H1 (cell line): ENCODE data around the gene LRRC42. TPM values are rescaled to one million over a fixed set of nuclear protein-coding genes. Genes with fewer than 3 reads are reported as not detected.

Experiments used
- CTCF ChIA-PET: fragments of 300-600 bp; sonication (Branson Sonifier 250); formaldehyde crosslinking; loops from one replicate; lab custom pipeline; 2021; ENCODE audit not compliant: partially characterized antibody; lab: Charles Lee
- POLR2A ChIA-PET: fragments of 300-600 bp; sonication (Branson Sonifier 250); formaldehyde crosslinking; loops from one replicate; lab custom pipeline; 2021; ENCODE audit warnings: inconsistent platforms; ENCODE audit not compliant: partially characterized antibody; lab: Charles Lee
- DNase-seq, 2 experiments: peaks; one replicate each; pipeline versions ENCODE4 v3.0.0 to v3.0.0-alpha.2; 2010 to 2022; ENCODE audit warnings: low spot score in 2 of 2, low read depth in 1 of 2, mixed read lengths in 1 of 2
- FAIRE-seq: peaks from 2 replicates; lab custom pipeline; 2011; peaks lifted over from hg19 to GRCh38; lab: Jason Lieb, UNC
- H2AFZ ChIP-seq: 2 replicates; pipeline ENCODE4 v1.8.1; 2012; ENCODE audit warnings: low read length, inconsistent platforms
- H2AK5ac ChIP-seq: 2 replicates; pipeline ENCODE4 v1.6.1; 2013; ENCODE audit warnings: low read depth, low read length
- H2BK120ac ChIP-seq: replicated peaks from 2 replicates; pipeline ENCODE3; 2013; ENCODE audit warnings: low read depth, low read length, inconsistent platforms
- H2BK12ac ChIP-seq: 2 replicates; pipeline ENCODE4 v1.6.1; 2013; ENCODE audit warnings: low read depth, low read length
- H2BK15ac ChIP-seq: 2 replicates; pipeline ENCODE4 v1.6.1; 2013; ENCODE audit warnings: low read length
- H2BK20ac ChIP-seq: 2 replicates; pipeline ENCODE4 v1.6.1; 2013; ENCODE audit warnings: low read length
- H2BK5ac ChIP-seq: 2 replicates; pipeline ENCODE4 v1.6.1; 2013; ENCODE audit warnings: low read depth, low read length
- H3K14ac ChIP-seq: 2 replicates; pipeline ENCODE4 v1.6.1; 2013; ENCODE audit warnings: inconsistent platforms; ENCODE audit not compliant: insufficient read length
- H3K18ac ChIP-seq: 2 replicates; pipeline ENCODE4 v1.6.1; 2013; ENCODE audit warnings: low read length; ENCODE audit errors: extremely low read depth
- H3K23ac ChIP-seq: 2 replicates; pipeline ENCODE4 v1.6.1; 2013; ENCODE audit warnings: inconsistent platforms; ENCODE audit not compliant: insufficient read length
- H3K23me2 ChIP-seq: 2 replicates; pipeline ENCODE4 v1.6.1; 2013; ENCODE audit warnings: low read depth, low read length
- H3K27ac ChIP-seq: 2 replicates; pipeline ENCODE4 v1.6.1; 2011; ENCODE audit warnings: low read depth, low read length, inconsistent platforms
- H3K27me3 ChIP-seq, 4 experiments: replicated peaks in 1 of 4; 1 replicate in 1 of 4; 2 replicates in 3 of 4; pipeline versions ENCODE4 v1.6.1 to v1.8.1; 2011 to 2013; ENCODE audit warnings: low read length in 3 of 4, mild to moderate bottlenecking in 3 of 4, inconsistent platforms in 2 of 4, mixed read lengths in 2 of 4, moderate library complexity in 1 of 4; ENCODE audit not compliant: control insufficient read depth in 3 of 4, insufficient read depth in 3 of 4; ENCODE audit errors: extremely low read depth in 1 of 4
- H3K36me3 ChIP-seq, 4 experiments: 2 replicates each; pipeline versions ENCODE4 v1.6.1 to v1.8.1; 2011 to 2013; ENCODE audit warnings: mild to moderate bottlenecking in 4 of 4, low read length in 3 of 4, moderate library complexity in 2 of 4, control low read depth in 1 of 4, inconsistent platforms in 1 of 4; ENCODE audit not compliant: insufficient read depth in 4 of 4, control insufficient read depth in 2 of 4
- H3K4ac ChIP-seq: replicated peaks from 2 replicates; pipeline ENCODE3; 2013; ENCODE audit warnings: low read length, low read depth, mixed read lengths, inconsistent platforms; ENCODE audit not compliant: insufficient read length
- H3K4me1 ChIP-seq, 4 experiments: replicated peaks in 1 of 4; 1 replicate in 1 of 4; 2 replicates in 3 of 4; pipeline versions ENCODE4 v1.6.1 to v1.8.1; 2011 to 2013; ENCODE audit warnings: low read length in 3 of 4, inconsistent platforms in 2 of 4, mixed read lengths in 1 of 4; ENCODE audit not compliant: insufficient read depth in 4 of 4, control insufficient read depth in 3 of 4
- H3K4me2 ChIP-seq, 2 experiments: 2 replicates each; pipeline versions ENCODE4 v1.6.1 to v1.8.1; 2011 to 2013; ENCODE audit warnings: low read depth in 2 of 2, low read length in 2 of 2, control low read depth in 1 of 2, inconsistent platforms in 1 of 2, mild to moderate bottlenecking in 1 of 2; ENCODE audit not compliant: insufficient read depth in 1 of 2
- H3K4me3 ChIP-seq, 4 experiments: fragments of 200-600, 300-600 bp in 1 of 4; sonication (generic), shearing (Covaris generic), sonication (Bioruptor Twin) in 1 of 4; 2 replicates each; pipeline versions ENCODE4 v1.5.1 to v1.8.1; 2011 to 2016; ENCODE audit warnings: low read length in 4 of 4, low read depth in 3 of 4, control low read depth in 2 of 4, inconsistent platforms in 2 of 4, mild to moderate bottlenecking in 2 of 4, mixed read lengths in 1 of 4, moderate library complexity in 1 of 4; ENCODE audit not compliant: insufficient read depth in 2 of 4; ENCODE audit errors: extremely low read depth in 1 of 4
- H3K56ac ChIP-seq: replicated peaks from 2 replicates; pipeline ENCODE3; 2013; ENCODE audit warnings: low read depth, mild to moderate bottlenecking, mixed read lengths, low read length, inconsistent platforms; ENCODE audit not compliant: insufficient read length
- H3K79me1 ChIP-seq: 2 replicates; pipeline ENCODE4 v1.6.1; 2013; ENCODE audit warnings: low read depth, low read length, control low read depth
- H3K79me2 ChIP-seq, 2 experiments: 2 replicates each; pipeline versions ENCODE4 v1.6.1 to v1.8.1; 2012 to 2013; ENCODE audit warnings: low read length in 2 of 2, mild to moderate bottlenecking in 2 of 2, inconsistent platforms in 1 of 2; ENCODE audit not compliant: insufficient read depth in 2 of 2, control insufficient read depth in 1 of 2
- H3K9ac ChIP-seq, 4 experiments: replicated peaks in 1 of 4; 1 replicate in 1 of 4; 2 replicates in 3 of 4; pipeline versions ENCODE4 v1.6.1 to v1.8.1; 2011 to 2013; ENCODE audit warnings: low read depth in 3 of 4, low read length in 3 of 4, control low read depth in 2 of 4, mild to moderate bottlenecking in 2 of 4, moderate library complexity in 2 of 4, inconsistent platforms in 1 of 4; ENCODE audit errors: extremely low read depth in 1 of 4
- H3K9me3 ChIP-seq, 2 experiments: 2 replicates each; pipeline versions ENCODE4 v1.6.1 to v1.8.1; 2012 to 2013; ENCODE audit warnings: mild to moderate bottlenecking in 2 of 2, moderate library complexity in 2 of 2, control low read depth in 1 of 2, inconsistent platforms in 1 of 2, low read depth in 1 of 2, low read length in 1 of 2, mixed read lengths in 1 of 2; ENCODE audit not compliant: insufficient read depth in 2 of 2
- H4K20me1 ChIP-seq, 2 experiments: replicated peaks in 1 of 2; 2 replicates each; pipeline versions ENCODE3 to v1.8.1; 2011 to 2013; ENCODE audit warnings: inconsistent platforms in 2 of 2, low read length in 2 of 2, mild to moderate bottlenecking in 1 of 2; ENCODE audit not compliant: insufficient read depth in 2 of 2, control insufficient read depth in 1 of 2
- H4K5ac ChIP-seq: 2 replicates; pipeline ENCODE4 v1.6.1; 2013; ENCODE audit warnings: low read length, low read depth, mixed read lengths, inconsistent platforms; ENCODE audit not compliant: insufficient read length
- H4K8ac ChIP-seq: 2 replicates; pipeline ENCODE4 v1.8.0; 2013; ENCODE audit warnings: mild to moderate bottlenecking, moderate library complexity, low read length, inconsistent platforms; ENCODE audit not compliant: insufficient read depth; ENCODE audit errors: extremely low read depth
- H4K91ac ChIP-seq: replicated peaks from 2 replicates; pipeline ENCODE3; 2013; ENCODE audit warnings: low read length, mixed read lengths, inconsistent platforms; ENCODE audit not compliant: insufficient read length
- BCL11A ChIP-seq, 2 experiments: IDR thresholded peaks; one replicate each; pipeline ENCODE4 v1.6.1; 2011; ENCODE audit warnings: low read depth in 2 of 2, low read length in 2 of 2, mild to moderate bottlenecking in 2 of 2
- CEBPB ChIP-seq: IDR thresholded peaks from 2 replicates; pipeline ENCODE4 v1.6.1; 2012; ENCODE audit warnings: low read depth, low read length
- CHD2 ChIP-seq: IDR thresholded peaks from 2 replicates; pipeline ENCODE4 v1.6.1; 2012; ENCODE audit warnings: low read length, improper control_type of control experiment
- EZH2 ChIP-seq: fragments of 200-600 bp; sonication (generic); IDR thresholded peaks from 2 replicates; pipeline ENCODE4 v1.7.1; 2012; ENCODE audit warnings: low read depth, mild to moderate bottlenecking, moderate library complexity, low read length, inconsistent platforms; ENCODE audit not compliant: severe bottlenecking
- HDAC2 ChIP-seq, 2 experiments: fragments of 300-600 bp in 1 of 2; sonication (generic) in 1 of 2; IDR thresholded peaks; 2 replicates each; pipeline ENCODE4 v1.6.1; 2011 to 2012; ENCODE audit warnings: low read depth in 2 of 2, low read length in 2 of 2, mild to moderate bottlenecking in 2 of 2, moderate library complexity in 2 of 2, borderline replicate concordance in 1 of 2, inconsistent platforms in 1 of 2
- MAFK ChIP-seq: IDR thresholded peaks from 2 replicates; pipeline ENCODE4 v1.6.1; 2012; ENCODE audit warnings: low read depth, mild to moderate bottlenecking, improper control_type of control experiment, low read length
- SIX5 ChIP-seq: IDR thresholded peaks from 2 replicates; pipeline ENCODE4 v1.6.1; 2011; ENCODE audit warnings: mild to moderate bottlenecking, low read depth, low read length
- SP4 ChIP-seq: IDR thresholded peaks from 2 replicates; pipeline ENCODE4 v1.6.1; 2012; ENCODE audit warnings: low read length, inconsistent platforms
- TEAD4 ChIP-seq: IDR thresholded peaks from 2 replicates; pipeline ENCODE4 v1.6.1; 2012; ENCODE audit warnings: low read depth, low read length, inconsistent platforms, mixed read lengths
- YY1 ChIP-seq: IDR thresholded peaks from 2 replicates; pipeline ENCODE4 v1.6.1; 2011; ENCODE audit warnings: low read depth, mild to moderate bottlenecking, low read length
- ZNF274 ChIP-seq: IDR thresholded peaks from 2 replicates; pipeline ENCODE4 v1.7.0; 2012; ENCODE audit warnings: low read length, borderline replicate concordance; ENCODE audit errors: extremely low read depth
- WGBS, 2 experiments: shearing (Covaris generic) in 1 of 2; methylation state at CpG; one replicate each; pipeline versions ENCODE4 v1.1.6 to v1.1.7; 2013 to 2015; ENCODE audit warnings: low lambda C conversion rate in 2 of 2, mixed read lengths in 2 of 2, inconsistent platforms in 1 of 2, low coverage in 1 of 2, missing lambda C conversion rate in 1 of 2; ENCODE audit not compliant: insufficient replicate concordance in 2 of 2, insufficient coverage in 1 of 2, insufficient read length in 1 of 2; ENCODE audit errors: extremely low coverage in 1 of 2, missing lambda C conversion rate in 1 of 2; 5-methylcytosine and 5-hydroxymethylcytosine counted together
- polyA plus RNA-seq, 7 experiments: library from polyadenylated mRNA; depleted of rRNA in 3 of 7; stranded (reverse) in 5 of 7; unstranded in 2 of 7; fragments of >200 nt in 5 of 7; fragments of 200-250 nt in 2 of 7; gene quantifications; 1 replicate in 5 of 7; 2 replicates in 1 of 7; 4 replicates in 1 of 7; pipeline versions ENCODE4 v1.2.1 to v1.2.3, GENCODE V29; 2011 to 2013; ENCODE audit warnings: missing spikeins in 2 of 7, mixed read lengths in 2 of 7
- total RNA-seq: library from RNA; stranded (reverse); fragmentation: NEBNext Ultra II Directional; extraction: Animal tissue kit (Norgen Biotek cat#: 25700); gene quantifications from 2 replicates; pipeline ENCODE4 v1.2.1, GENCODE V29; 2021

The LRRC42 gene
- total and polyA plus RNA-seq, 2 of the 8 experiments (the other 6 are each of a cell fraction or from before 2014, with no cell fraction given) = 38.2 to 54.1 TPM

DNA sequence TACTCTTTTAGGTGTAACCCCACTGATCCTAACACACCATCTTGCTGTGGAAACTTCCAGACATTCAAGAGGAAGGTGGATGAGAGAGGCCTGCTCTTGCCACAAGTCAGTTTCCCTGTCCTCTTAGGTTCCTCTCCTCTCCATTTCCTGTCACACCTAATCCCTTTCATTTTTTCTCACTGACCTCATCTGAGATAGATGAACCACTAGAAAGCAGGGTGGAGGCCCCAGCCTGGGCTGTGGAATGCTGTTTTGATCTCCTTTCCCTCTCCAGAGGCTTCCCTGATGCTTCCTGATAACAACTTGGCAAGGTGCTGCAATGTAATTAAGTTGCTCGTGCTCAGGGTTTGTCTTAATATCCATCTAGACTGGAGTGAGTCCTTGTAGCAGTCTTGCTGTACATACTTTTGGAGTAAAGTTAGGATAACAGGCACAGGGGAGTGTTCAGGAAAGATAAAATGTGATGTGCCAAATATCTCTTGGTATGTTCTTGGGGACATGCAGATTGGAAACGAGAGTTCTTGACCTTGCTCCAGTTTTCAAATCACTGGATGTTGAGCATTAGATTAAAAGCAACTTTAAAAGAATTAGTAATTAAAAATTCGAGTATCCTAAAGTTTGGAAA lies 11.2 kb downstream of the LRRC42 start:
- Histone ChIP-seq H3K4me1 (peaks cover 0 to 10% (median 0%) of the 10 kb centered on the region in 4 experiments; a peak in 2 of 7 replicates), H3K18ac (no peak overlapping the region), H4K91ac (no peak overlapping the region), H3K4ac (no peak overlapping the region), H3K14ac (no peak overlapping the region), H3K36me3 (peaks cover 11 to 58% (median 24%) of the 10 kb centered on the region in 4 experiments), H3K27me3 (no peaks in the 10 kb centered on the region), H3K79me1 (no peaks in the 10 kb centered on the region), H2AK5ac (no peak overlapping the region), H3K56ac (no peak overlapping the region), H4K20me1 (no peaks in the 10 kb centered on the region), H2BK15ac (no peak overlapping the region), H3K9me3 (no peaks in the 10 kb centered on the region), H3K79me2 (0 out of 4 replicates have a peak, but pooled peaks cover 0 to 3% of the 10 kb centered on the region in 2 experiments), H2BK12ac (no peak overlapping the region), H4K5ac (no peak overlapping the region), H3K4me2 (no peak overlapping the region), H4K8ac (no peak overlapping the region), H3K4me3 (no peak overlapping the region), H2BK20ac (no peak overlapping the region), H2BK120ac (no peak overlapping the region), H2AFZ (no peak overlapping the region), H3K23ac (no peak overlapping the region), H3K9ac (no peak overlapping the region), H3K27ac (no peak overlapping the region), H2BK5ac (no peak overlapping the region), H3K23me2 (no peaks in the 10 kb centered on the region)
- no peak for TF ChIP-seq MAFK
- no peak for TF ChIP-seq TEAD4
- no peak for TF ChIP-seq HDAC2 (IDR thresholded peaks at IDR 0.05; ENCODE audit: borderline replicate concordance in 1 of 2, low read depth in 2 of 2, low read length in 2 of 2)
- TF ChIP-seq CEBPB = no peak
- no peak for TF ChIP-seq ZNF274
- TF ChIP-seq CHD2 = no peak
- no peak for TF ChIP-seq EZH2
- no peak for TF ChIP-seq SIX5
- TF ChIP-seq YY1 = no peak
- TF ChIP-seq SP4 = no peak
- TF ChIP-seq BCL11A (IDR thresholded peaks at IDR 0.05; ENCODE audit: low read depth in 2 of 2, low read length in 2 of 2) = no peak
- ChIA-PET CTCF (interaction anchor here (1.2 to 7.2 kb wide), 7 partner anchors 8 to 96 kb away, joined by 3 to 114 read pairs (median 11); no protein-coding TSS in a partner anchor), POLR2A (interaction anchor here (0.6 to 1.7 kb wide), 3 partner anchors 9 to 44 kb away, joined by 3 to 5 read pairs (median 4); partner anchors contain the start of gene IFT25)
- DNase-seq (no peak), FAIRE-seq (no peak)
- 87% methylated on average over 3 of the region's 3 CpGs; no CpG with 5 or more reads in 1 of the 2 experiments for WGBS, 2 experiments
